ENCODE measurements around the gene RANBP1. TPM values are rescaled to one million over a fixed set of nuclear protein-coding genes. Genes with fewer than 3 reads are reported as not detected.

Gene RANBP1
- total RNA-seq, 1 experiment from 2014 or later = 443 TPM

DNA sequence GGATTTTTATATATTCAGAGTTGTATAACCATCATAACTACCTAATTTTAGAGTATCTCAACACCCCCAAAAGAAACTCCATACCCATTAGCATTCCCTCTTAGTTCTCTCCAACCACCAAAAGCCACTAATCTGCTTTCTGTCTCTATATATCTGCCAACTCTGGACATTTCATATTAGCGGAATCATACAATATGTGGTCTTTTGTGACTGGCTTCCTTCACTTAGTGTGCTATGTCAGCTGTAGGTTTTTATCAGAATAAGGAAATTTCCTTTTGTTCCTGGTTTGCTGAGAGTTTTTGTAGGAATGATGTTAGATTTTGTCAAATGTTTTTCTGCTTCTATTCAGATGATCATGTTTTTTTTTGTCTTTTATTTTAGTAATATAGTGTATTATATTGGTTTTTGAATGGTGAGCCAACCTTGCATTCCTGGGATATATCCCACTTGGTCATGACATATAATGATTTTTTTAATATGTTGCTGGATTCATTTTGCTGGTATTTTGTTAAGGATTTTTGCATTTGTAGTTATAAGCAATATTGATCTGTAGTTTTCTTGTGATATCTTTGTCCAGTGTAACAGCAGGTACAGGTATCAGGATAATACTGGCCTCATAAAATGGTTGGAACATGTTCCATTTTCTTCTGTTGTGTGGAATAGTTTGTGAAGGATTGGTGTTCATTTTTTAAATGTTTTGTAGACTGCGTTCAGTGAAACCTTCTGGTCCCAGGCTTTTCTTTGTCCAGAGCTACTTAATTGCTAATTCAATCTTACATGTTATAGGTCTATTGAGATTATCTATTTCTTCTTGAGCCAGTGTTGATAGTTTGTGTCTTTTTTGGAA lies 19.1 kb upstream of the RANBP1 start:
- ATAC-seq = no peak
- CTCF ChIA-PET = interaction anchor here (1.2 kb wide), 1 partner anchor 19 kb away, joined by 3 read pairs; the partner anchor contains the start of gene RANBP1

More for the DNA sequence above, 19.1 kb upstream of the RANBP1 start:
- Mint-ChIP-seq H3K4me3 (no peak overlapping the region), H3K4me1 (peaks cover 20% of the 10 kb centered on the region), H3K27me3 (ENCODE audit: low read depth) (no peaks in the 10 kb centered on the region), H3K27ac (no peak overlapping the region), H3K9me3 (no peaks in the 10 kb centered on the region), H3K36me3 (peaks cover 87% of the 10 kb centered on the region)
- DNase-seq (ENCODE audit: low spot score) = no peak
- POLR2A ChIA-PET = no interaction called here
- TF ChIP-seq HMGA2 (CRISPR knock-in tag; IDR thresholded peaks at IDR 0.05) (no peak), IRF2 (CRISPR knock-in tag; IDR thresholded peaks at IDR 0.05; ENCODE audit: borderline replicate concordance, low read depth) (no peak), OVOL2 (CRISPR knock-in tag; IDR thresholded peaks at IDR 0.05; ENCODE audit: borderline replicate concordance) (no peak), RELA (CRISPR knock-in tag; IDR thresholded peaks at IDR 0.05; ENCODE audit: borderline replicate concordance) (no peak), ZNF396 (CRISPR knock-in tag; IDR thresholded peaks at IDR 0.05; ENCODE audit: borderline replicate concordance) (no peak), SOX15 (CRISPR knock-in tag; IDR thresholded peaks at IDR 0.05) (no peak), GABPB1 (CRISPR knock-in tag; IDR thresholded peaks at IDR 0.05) (no peak), EMX1 (CRISPR knock-in tag; IDR thresholded peaks at IDR 0.05) (no peak)
- TF ChIP-seq, protein P1, sequence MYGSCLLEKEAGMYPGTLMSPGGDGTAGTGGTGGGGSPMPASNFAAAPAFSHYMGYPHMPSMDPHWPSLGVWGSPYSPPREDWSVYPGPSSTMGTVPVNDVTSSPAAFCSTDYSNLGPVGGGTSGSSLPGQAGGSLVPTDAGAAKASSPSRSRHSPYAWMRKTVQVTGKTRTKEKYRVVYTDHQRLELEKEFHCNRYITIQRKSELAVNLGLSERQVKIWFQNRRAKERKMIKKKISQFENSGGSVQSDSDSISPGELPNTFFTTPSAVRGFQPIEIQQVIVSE (CRISPR knock-in tag; IDR thresholded peaks at IDR 0.05; ENCODE audit: borderline replicate concordance) = no peak
- TF ChIP-seq, protein P2, sequence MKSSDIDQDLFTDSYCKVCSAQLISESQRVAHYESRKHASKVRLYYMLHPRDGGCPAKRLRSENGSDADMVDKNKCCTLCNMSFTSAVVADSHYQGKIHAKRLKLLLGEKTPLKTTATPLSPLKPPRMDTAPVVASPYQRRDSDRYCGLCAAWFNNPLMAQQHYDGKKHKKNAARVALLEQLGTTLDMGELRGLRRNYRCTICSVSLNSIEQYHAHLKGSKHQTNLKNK (CRISPR knock-in tag; IDR thresholded peaks at IDR 0.05) = no peak
- TF ChIP-seq, protein P3, sequence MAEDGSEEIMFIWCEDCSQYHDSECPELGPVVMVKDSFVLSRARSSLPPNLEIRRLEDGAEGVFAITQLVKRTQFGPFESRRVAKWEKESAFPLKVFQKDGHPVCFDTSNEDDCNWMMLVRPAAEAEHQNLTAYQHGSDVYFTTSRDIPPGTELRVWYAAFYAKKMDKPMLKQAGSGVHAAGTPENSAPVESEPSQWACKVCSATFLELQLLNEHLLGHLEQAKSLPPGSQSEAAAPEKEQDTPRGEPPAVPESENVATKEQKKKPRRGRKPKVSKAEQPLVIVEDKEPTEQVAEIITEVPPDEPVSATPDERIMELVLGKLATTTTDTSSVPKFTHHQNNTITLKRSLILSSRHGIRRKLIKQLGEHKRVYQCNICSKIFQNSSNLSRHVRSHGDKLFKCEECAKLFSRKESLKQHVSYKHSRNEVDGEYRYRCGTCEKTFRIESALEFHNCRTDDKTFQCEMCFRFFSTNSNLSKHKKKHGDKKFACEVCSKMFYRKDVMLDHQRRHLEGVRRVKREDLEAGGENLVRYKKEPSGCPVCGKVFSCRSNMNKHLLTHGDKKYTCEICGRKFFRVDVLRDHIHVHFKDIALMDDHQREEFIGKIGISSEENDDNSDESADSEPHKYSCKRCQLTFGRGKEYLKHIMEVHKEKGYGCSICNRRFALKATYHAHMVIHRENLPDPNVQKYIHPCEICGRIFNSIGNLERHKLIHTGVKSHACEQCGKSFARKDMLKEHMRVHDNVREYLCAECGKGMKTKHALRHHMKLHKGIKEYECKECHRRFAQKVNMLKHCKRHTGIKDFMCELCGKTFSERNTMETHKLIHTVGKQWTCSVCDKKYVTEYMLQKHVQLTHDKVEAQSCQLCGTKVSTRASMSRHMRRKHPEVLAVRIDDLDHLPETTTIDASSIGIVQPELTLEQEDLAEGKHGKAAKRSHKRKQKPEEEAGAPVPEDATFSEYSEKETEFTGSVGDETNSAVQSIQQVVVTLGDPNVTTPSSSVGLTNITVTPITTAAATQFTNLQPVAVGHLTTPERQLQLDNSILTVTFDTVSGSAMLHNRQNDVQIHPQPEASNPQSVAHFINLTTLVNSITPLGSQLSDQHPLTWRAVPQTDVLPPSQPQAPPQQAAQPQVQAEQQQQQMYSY (CRISPR knock-in tag; IDR thresholded peaks at IDR 0.05) = no peak
- TF ChIP-seq, protein P4, sequence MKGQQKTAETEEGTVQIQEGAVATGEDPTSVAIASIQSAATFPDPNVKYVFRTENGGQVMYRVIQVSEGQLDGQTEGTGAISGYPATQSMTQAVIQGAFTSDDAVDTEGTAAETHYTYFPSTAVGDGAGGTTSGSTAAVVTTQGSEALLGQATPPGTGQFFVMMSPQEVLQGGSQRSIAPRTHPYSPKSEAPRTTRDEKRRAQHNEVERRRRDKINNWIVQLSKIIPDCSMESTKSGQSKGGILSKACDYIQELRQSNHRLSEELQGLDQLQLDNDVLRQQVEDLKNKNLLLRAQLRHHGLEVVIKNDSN (CRISPR knock-in tag; IDR thresholded peaks at IDR 0.05) = no peak
- TF ChIP-seq, protein P5, sequence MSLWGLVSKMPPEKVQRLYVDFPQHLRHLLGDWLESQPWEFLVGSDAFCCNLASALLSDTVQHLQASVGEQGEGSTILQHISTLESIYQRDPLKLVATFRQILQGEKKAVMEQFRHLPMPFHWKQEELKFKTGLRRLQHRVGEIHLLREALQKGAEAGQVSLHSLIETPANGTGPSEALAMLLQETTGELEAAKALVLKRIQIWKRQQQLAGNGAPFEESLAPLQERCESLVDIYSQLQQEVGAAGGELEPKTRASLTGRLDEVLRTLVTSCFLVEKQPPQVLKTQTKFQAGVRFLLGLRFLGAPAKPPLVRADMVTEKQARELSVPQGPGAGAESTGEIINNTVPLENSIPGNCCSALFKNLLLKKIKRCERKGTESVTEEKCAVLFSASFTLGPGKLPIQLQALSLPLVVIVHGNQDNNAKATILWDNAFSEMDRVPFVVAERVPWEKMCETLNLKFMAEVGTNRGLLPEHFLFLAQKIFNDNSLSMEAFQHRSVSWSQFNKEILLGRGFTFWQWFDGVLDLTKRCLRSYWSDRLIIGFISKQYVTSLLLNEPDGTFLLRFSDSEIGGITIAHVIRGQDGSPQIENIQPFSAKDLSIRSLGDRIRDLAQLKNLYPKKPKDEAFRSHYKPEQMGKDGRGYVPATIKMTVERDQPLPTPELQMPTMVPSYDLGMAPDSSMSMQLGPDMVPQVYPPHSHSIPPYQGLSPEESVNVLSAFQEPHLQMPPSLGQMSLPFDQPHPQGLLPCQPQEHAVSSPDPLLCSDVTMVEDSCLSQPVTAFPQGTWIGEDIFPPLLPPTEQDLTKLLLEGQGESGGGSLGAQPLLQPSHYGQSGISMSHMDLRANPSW (CRISPR knock-in tag; conservative IDR thresholded peaks at IDR 0.05; ENCODE audit: low read depth) = no peak
- TF ChIP-seq, protein P6, sequence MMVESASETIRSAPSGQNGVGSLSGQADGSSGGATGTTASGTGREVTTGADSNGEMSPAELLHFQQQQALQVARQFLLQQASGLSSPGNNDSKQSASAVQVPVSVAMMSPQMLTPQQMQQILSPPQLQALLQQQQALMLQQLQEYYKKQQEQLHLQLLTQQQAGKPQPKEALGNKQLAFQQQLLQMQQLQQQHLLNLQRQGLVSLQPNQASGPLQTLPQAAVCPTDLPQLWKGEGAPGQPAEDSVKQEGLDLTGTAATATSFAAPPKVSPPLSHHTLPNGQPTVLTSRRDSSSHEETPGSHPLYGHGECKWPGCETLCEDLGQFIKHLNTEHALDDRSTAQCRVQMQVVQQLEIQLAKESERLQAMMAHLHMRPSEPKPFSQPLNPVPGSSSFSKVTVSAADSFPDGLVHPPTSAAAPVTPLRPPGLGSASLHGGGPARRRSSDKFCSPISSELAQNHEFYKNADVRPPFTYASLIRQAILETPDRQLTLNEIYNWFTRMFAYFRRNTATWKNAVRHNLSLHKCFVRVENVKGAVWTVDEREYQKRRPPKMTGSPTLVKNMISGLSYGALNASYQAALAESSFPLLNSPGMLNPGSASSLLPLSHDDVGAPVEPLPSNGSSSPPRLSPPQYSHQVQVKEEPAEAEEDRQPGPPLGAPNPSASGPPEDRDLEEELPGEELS (CRISPR knock-in tag; IDR thresholded peaks at IDR 0.05) = no peak
